Measurements from ENCODE around the gene UTP25. TPM values are rescaled to one million over a fixed set of nuclear protein-coding genes. Genes with fewer than 3 reads are reported as not detected.

Gene UTP25
- total RNA-seq, 1 donor from 2014 or later = 9.1 TPM

DNA sequence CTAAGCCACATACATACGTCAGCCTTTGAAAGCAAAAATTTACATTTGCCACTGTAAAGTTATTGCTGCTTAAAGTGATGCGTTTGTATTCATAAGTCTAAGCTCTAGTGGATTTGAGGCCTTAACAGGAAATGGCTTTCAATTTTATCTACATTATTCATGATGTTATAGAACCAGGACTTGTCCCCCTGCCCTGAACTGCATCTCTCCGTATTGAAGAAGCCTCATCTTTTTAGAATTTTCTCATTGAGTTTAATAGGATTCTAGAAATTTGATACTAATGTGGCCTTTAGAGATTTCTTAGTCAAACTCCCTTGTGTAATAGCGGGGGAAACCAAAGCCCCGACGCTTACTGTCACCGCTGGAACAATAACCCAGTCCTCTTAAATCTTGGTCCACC lies 9.9 kb downstream of the UTP25 start:
- no peak for DNase-seq (ENCODE audit: extremely low read depth, low read depth, low spot score)

DNA sequence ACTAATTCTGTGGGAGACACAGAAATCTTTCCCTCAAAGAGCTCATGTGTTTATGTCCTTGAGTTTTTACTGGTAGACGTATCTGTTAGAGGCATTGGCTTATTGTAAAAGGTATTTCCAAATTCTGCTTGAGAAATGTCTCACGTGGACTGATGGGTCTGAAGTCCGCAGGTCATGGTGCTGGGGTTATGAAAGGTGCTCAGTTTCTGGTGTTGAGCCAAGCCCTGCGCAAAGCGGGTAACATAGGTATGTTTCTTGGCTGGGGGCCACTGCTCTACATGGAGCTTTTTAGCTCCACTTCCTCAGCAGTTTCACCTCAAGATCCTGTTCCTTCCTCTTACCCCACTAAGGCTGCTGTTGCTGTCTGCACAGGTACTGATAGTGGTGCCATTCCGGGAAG lies 10.8 kb downstream of the UTP25 start:
- DNase-seq (ENCODE audit: extremely low read depth, low read depth, low spot score) = no peak

- DNase-seq (ENCODE audit: extremely low read depth, low read depth, low spot score) = peak; percentile 96
Observed at GRCh38 chr1:209839875-209840546, 12.2 kb downstream of the UTP25 start.

- no peak for DNase-seq (ENCODE audit: extremely low read depth, low read depth, low spot score)
Observed at GRCh38 chr1:209840611-209841010, 12.8 kb downstream of the UTP25 start.

DNA sequence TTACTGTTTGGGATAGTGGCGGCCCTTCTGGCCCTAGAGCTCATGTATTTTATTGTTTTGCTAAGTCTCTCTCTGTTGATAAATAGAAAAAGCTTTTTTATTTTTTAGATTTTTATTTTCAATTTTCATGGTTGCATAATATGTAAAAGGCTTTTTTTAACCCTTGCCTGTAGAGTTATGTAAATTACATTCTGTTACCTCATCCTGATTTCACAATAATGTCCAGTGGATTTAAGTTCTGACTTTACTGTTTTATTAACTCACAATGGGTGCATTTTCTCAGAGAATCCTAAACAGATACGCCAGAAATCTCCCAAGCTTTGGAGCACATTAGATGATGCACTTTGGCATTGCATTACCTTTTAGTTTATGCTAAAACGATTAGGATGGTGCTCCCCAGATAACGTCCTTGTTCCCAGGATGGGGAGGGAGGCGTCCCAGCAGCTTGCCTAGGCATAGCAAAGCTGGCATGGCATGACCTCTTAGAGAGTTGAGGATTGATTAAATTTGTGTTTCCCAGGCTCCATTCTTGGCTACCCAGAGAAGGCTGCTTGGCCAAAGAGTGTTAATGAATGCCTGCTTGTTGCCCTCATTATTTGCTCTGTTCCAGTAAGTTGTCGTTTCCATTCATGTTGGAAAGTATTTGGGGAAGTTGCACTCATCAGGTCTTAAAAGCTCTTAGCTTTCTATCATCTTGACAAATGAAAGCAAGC lies 17.1 kb downstream of the UTP25 start:
- no peak for DNase-seq (ENCODE audit: extremely low read depth, low read depth, low spot score)

DNA sequence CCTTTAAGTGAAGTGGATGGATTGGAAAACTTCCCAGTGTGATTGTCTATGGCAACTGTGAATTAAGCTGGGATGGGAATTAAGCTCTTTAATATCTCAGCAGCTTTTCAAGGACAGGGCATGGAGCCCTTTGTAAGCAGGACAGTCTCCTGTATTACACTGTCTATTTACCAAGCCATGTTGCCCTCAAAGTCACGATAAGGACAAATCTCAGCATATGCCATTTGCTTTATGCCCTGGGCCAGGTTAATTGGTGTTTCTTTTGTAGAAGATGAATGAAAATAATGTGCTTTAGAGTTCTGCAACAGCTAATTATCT lies 17.6 kb downstream of the UTP25 start:
- DNase-seq (ENCODE audit: extremely low read depth, low read depth, low spot score) = no peak

- DNase-seq (ENCODE audit: extremely low read depth, low read depth, low spot score) = no peak
Observed at GRCh38 chr1:209849388-209849787, 21.6 kb downstream of the UTP25 start.

- no peak for DNase-seq (ENCODE audit: extremely low read depth, low read depth, low spot score)
Observed at GRCh38 chr1:209850342-209850979, 22.7 kb downstream of the UTP25 start.

- DNase-seq (ENCODE audit: extremely low read depth, low read depth, low spot score) = no peak
Observed at GRCh38 chr1:209853676-209854075, 25.9 kb downstream of the UTP25 start.

DNA sequence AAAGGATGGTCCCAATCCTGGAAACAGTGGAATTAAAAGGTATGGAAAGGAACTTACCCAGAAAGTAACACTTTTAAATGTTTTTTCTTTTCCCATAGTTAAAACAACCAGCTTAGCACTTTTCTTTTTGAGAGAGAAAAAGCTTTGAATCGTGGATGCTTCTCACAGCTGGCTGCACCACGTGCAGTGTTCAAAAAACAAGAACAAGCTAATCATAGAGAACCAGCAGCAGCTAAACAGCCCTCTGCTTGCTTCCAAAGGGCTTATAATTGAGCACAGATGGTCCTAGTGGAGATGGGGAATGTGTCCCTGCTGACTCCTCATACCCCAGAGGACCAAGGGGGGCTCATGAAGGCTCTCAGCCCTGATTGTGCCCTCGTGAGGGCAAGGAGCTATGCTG lies 26.4 kb downstream of the UTP25 start:
- no peak for DNase-seq (ENCODE audit: extremely low read depth, low read depth, low spot score)

GRCh38 chr1:209855006-209855405 lies 27.2 kb downstream of the UTP25 start:
- no peak for DNase-seq (ENCODE audit: extremely low read depth, low read depth, low spot score)

- no peak for DNase-seq (ENCODE audit: extremely low read depth, low read depth, low spot score)
Observed at GRCh38 chr1:209855623-209856022, 27.9 kb downstream of the UTP25 start.

- DNase-seq (ENCODE audit: extremely low read depth, low read depth, low spot score) = no peak
Observed at GRCh38 chr1:209858561-209859103, 30.9 kb downstream of the UTP25 start.

DNA sequence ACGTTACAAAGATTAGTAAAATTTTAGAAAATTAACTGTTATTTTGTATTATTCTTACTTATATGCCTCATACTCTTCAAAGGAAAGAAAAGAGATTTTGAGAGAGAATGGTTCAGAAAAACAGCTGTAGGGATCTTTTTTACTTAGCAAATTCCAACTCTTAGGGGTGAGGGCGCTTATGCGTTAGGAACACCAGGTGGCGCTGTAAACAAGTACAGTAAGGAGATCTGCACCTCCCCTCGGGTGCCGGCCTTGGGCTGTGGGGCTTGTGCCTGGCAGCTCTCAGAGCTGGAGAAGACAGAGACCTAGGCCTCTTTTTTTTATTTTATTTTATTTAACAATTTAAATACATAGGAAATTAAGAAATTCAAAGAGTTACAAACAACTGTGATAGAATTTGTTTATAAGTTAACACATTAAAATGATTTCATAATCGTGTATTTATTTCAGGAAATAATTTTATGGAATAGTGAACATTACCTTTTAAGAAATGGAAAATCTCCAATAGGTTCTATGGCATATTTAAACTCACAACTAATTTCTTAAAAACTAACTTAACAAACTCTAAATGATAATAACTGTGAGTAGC lies 32.6 kb downstream of the UTP25 start:
- DNase-seq (ENCODE audit: extremely low read depth, low read depth, low spot score) = no peak

GRCh38 chr1:209861242-209861641 lies 33.5 kb downstream of the UTP25 start:
- DNase-seq (ENCODE audit: extremely low read depth, low read depth, low spot score) = no peak

DNA sequence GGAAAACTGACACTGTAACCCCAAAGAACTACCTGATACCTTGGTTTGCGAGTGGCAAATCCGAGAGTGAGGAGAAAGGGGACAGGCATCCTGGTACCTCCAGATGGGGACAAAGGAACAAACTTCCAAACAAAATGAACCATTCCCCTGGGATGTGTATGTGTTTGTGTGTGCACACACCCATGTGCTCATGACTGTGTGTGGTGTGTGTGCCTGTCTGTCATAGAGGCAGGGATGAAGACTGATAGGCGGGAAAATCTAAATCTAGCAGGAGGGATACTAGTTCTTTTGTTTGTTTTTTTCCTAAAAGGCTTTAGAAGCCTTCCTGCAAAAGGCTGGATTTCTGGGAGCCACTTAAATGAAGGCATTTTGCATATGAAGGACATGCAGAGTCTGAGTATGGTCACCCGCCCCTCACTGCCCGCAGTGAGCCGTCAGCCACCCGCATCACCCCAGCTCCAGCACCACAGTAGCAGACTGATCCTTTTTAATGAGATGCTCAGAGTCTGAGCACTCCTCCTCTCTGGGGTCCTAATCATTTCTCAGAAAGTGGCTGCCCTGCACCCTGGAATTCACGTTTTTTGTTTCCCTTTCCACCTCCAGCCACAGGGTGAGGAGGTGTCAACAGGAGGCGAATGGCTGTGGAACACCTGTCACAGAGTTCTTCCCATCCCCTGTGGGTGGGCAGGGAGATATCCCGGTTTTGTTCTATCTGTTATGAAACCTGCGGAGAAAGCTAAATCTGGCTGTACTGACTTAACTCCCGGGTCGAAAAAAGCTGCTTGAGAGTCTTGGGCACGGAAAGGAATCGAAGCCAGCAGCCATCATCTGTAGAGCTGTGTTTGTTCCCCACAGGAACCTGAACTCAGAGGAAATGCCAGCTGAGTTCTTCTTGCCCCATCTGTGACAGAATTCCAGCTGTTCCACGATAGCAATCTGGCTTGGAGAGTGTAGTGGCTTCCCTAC lies 34.9 kb downstream of the UTP25 start:
- DNase-seq (ENCODE audit: extremely low read depth, low read depth, low spot score) = no peak

GRCh38 chr1:209863766-209864485 lies 36.2 kb downstream of the UTP25 start:
- DNase-seq (ENCODE audit: extremely low read depth, low read depth, low spot score) = no peak

DNA sequence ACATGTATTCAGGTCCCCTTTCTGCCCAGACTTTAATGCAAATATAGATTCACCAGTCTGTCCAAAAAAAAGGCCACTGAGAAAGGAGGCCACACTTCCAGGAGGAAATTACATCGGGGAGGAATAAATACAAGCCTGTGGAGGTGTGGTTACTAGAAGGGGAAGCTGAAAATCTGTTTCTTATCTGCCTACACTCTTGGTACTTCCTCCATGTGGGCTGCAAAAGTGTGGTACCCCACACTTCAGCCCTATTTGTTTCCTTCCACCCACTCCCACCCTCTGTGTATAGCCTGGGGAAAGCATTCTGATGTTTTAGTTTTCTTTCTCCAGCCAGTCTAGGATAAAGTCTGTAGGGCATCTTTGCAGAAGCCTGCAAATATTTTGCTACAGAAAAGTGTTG lies 38.4 kb downstream of the UTP25 start:
- DNase-seq (ENCODE audit: extremely low read depth, low read depth, low spot score) = no peak

DNA sequence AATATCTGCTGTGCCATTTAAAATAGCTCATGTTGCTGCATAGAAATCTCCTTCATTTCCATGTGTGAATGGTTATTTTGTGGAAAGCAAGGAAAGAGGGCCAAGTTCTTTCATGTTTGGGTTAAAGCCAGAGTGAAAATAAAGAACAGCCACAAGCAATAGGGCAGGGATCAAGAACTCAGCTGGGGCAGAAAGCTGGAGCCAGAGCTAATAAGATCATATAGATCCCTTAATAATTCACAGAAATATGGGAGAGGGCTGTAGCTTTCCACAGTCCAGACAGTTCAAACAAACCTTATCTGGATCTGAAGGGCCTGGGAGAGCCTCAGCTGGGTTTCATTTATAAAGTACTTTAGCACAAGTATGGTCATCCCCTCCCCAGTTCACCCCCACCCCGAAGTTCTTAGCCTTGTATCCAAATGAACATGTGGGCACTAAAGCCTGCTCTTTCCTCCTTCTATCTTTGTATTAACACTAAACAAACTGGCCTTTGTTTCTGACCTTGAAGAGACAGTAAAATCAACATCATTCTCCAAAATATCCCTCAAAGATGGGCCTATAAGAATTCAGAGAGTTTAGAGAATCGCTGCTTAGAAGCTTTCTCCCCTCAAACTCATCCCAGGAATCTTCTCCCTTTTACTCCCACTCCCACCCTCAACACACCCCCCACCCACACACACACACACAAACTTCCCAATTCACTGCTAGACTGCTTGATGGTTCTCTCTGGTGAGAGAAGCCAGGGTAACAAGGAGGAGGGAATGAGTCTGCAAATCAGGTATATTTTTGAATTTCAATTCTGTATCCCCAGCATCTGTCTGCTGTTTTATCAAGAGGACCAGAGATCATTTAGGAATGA lies 41.7 kb downstream of the UTP25 start:
- no peak for DNase-seq (ENCODE audit: extremely low read depth, low read depth, low spot score)
